DOHH2 (cell line): ENCODE measurements around the gene PRUNE1.

Experiments used
- H3F3A ChIP-seq: fragments of 200-600 bp; sonication (generic), shearing (Covaris generic); 2 replicates; pipeline ENCODE4 v1.6.0; 2016; ENCODE audit warnings: antibody characterized with exemption, mild to moderate bottlenecking; ENCODE audit not compliant: control insufficient read depth, insufficient read depth
- H3K27ac ChIP-seq: fragments of 200-600 bp; sonication (generic); 2 replicates; pipeline ENCODE4 v1.5.1; 2014; ENCODE audit warnings: low read depth, mild to moderate bottlenecking, low read length, moderate library complexity
- H3K27me3 ChIP-seq: fragments of 200-600 bp; sonication (generic); 2 replicates; pipeline ENCODE4 v1.6.1; 2014; ENCODE audit warnings: mild to moderate bottlenecking, low read length, mixed read lengths; ENCODE audit not compliant: control insufficient read depth
- H3K36me3 ChIP-seq: fragments of 200-600 bp; sonication (generic); 2 replicates; pipeline ENCODE4 v1.6.1; 2014; ENCODE audit warnings: mild to moderate bottlenecking, low read length, moderate library complexity, mixed read lengths; ENCODE audit not compliant: control insufficient read depth
- H3K4me1 ChIP-seq: fragments of 200-600 bp; sonication (generic); 2 replicates; pipeline ENCODE4 v1.6.1; 2014; ENCODE audit warnings: mild to moderate bottlenecking, low read length, mixed read lengths; ENCODE audit not compliant: control insufficient read depth
- H3K4me2 ChIP-seq: fragments of 200-600 bp; sonication (generic); 2 replicates; pipeline ENCODE4 v1.6.0; 2014; ENCODE audit warnings: mild to moderate bottlenecking, low read length, moderate library complexity
- H3K4me3 ChIP-seq: fragments of 200-600 bp; sonication (generic); 2 replicates; pipeline ENCODE4 v1.5.1; 2014; ENCODE audit warnings: mild to moderate bottlenecking, low read length, mixed read lengths
- H3K79me2 ChIP-seq: fragments of 200-600 bp; sonication (generic); 2 replicates; pipeline ENCODE4 v1.6.1; 2014; ENCODE audit warnings: mild to moderate bottlenecking, low read length, mixed read lengths; ENCODE audit not compliant: control insufficient read depth
- H3K9me2 ChIP-seq: fragments of 200-600 bp; sonication (generic); replicated peaks from 2 replicates; pipeline ENCODE4 v1.6.1; 2014; ENCODE audit warnings: mild to moderate bottlenecking, low read length, mixed read lengths; ENCODE audit not compliant: control insufficient read depth
- H3K9me3 ChIP-seq: fragments of 200-600 bp; sonication (generic); 2 replicates; pipeline ENCODE4 v1.6.1; 2014; ENCODE audit warnings: antibody characterized with exemption, low read length, mixed read lengths; ENCODE audit not compliant: control insufficient read depth, insufficient read depth
- H4K20me1 ChIP-seq: fragments of 200-600 bp; sonication (generic); 2 replicates; pipeline ENCODE4 v1.6.0; 2014; ENCODE audit warnings: low read depth, mild to moderate bottlenecking, antibody characterized with exemption, low read length, moderate library complexity; ENCODE audit not compliant: control insufficient read depth, insufficient read depth
- EZH2phosphoT487 ChIP-seq: fragments of 200-600 bp; sonication (generic); IDR thresholded peaks from 2 replicates; pipeline ENCODE4 v1.6.1; 2017; ENCODE audit warnings: borderline replicate concordance, mild to moderate bottlenecking, antibody characterized with exemption, low read length, moderate library complexity, mixed read lengths
- TF ChIP-seq, protein P1 (sequence below): fragments of 200-600 bp; sonication (generic); IDR thresholded peaks from one replicate; pipeline ENCODE4 v1.5.1; 2014; ENCODE audit warnings: antibody characterized with exemption, mild to moderate bottlenecking, low read depth, low read length; ENCODE audit not compliant: poor library complexity, severe bottlenecking

PRUNE1 gene

GRCh38 chr1:151012684-151013471, 4.6 kb downstream of the PRUNE1 start:
- Histone ChIP-seq H3K27me3 (no peaks in the 10 kb centered on the region), H3K27ac (no peak overlapping the region), H3K4me2 (no peak overlapping the region), H3K36me3 (peaks cover 3% of the 10 kb centered on the region; the same call in 1 of the 2 replicates), H3F3A (peaks cover under 1% of the 10 kb centered on the region), H3K9me2 (no peaks in the 10 kb centered on the region), H4K20me1 (no peaks in the 10 kb centered on the region), H3K79me2 (peaks cover 24% of the 10 kb centered on the region), H3K9me3 (no peaks in the 10 kb centered on the region), H3K4me1 (peaks cover 12% of the 10 kb centered on the region), H3K4me3 (no peak overlapping the region)
- TF ChIP-seq, protein P1, sequence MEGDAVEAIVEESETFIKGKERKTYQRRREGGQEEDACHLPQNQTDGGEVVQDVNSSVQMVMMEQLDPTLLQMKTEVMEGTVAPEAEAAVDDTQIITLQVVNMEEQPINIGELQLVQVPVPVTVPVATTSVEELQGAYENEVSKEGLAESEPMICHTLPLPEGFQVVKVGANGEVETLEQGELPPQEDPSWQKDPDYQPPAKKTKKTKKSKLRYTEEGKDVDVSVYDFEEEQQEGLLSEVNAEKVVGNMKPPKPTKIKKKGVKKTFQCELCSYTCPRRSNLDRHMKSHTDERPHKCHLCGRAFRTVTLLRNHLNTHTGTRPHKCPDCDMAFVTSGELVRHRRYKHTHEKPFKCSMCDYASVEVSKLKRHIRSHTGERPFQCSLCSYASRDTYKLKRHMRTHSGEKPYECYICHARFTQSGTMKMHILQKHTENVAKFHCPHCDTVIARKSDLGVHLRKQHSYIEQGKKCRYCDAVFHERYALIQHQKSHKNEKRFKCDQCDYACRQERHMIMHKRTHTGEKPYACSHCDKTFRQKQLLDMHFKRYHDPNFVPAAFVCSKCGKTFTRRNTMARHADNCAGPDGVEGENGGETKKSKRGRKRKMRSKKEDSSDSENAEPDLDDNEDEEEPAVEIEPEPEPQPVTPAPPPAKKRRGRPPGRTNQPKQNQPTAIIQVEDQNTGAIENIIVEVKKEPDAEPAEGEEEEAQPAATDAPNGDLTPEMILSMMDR = no peak
- no peak for TF ChIP-seq EZH2phosphoT487

GRCh38 chr1:151013518-151013917, 5.3 kb downstream of the PRUNE1 start:
- no peak overlapping the region for H3K27ac ChIP-seq
- TF ChIP-seq, protein P1 = no peak
- TF ChIP-seq EZH2phosphoT487 = no peak
- peaks cover 6% of the 10 kb centered on the region for H3K36me3 ChIP-seq

GRCh38 chr1:151024540-151025146, 16.4 kb downstream of the PRUNE1 start:
- H3F3A ChIP-seq = no peaks in the 10 kb centered on the region
- no peaks in the 10 kb centered on the region for H3K27me3 ChIP-seq
- no peak overlapping the region for H3K4me3 ChIP-seq
- peaks cover 19% of the 10 kb centered on the region for H3K36me3 ChIP-seq
- TF ChIP-seq, protein P1 = peak; percentile 85
- TF ChIP-seq EZH2phosphoT487 = no peak
- no peaks in the 10 kb centered on the region for H3K9me2 ChIP-seq
- no peak overlapping the region for H3K27ac ChIP-seq
- no peak overlapping the region for H3K4me2 ChIP-seq
- H3K4me1 ChIP-seq = 0 out of 2 replicates have a peak, but pooled peaks cover 2% of the 10 kb centered on the region
- no peaks in the 10 kb centered on the region for H4K20me1 ChIP-seq
- no peaks in the 10 kb centered on the region for H3K79me2 ChIP-seq
- H3K9me3 ChIP-seq = no peaks in the 10 kb centered on the region

More at GRCh38 chr1:151013518-151013917, 5.3 kb downstream of the PRUNE1 start:
- Histone ChIP-seq H4K20me1 (no peaks in the 10 kb centered on the region), H3K9me2 (no peaks in the 10 kb centered on the region), H3K4me1 (peaks cover 10% of the 10 kb centered on the region), H3F3A (no peaks in the 10 kb centered on the region; the same call in 1 of the 2 replicates), H3K4me2 (no peak overlapping the region), H3K4me3 (no peak overlapping the region), H3K79me2 (peaks cover 22% of the 10 kb centered on the region), H3K9me3 (no peaks in the 10 kb centered on the region), H3K27me3 (no peaks in the 10 kb centered on the region)
